SK-N-SH (cell line): ENCODE data around the gene NAA40. TPM values are rescaled to one million over a fixed set of nuclear protein-coding genes. Genes with fewer than 3 reads are reported as not detected.

Experiments
- CTCF ChIA-PET: fragments of 300-600, 350-600 bp; formaldehyde crosslinking; extraction: SDS; loops from one replicate; lab custom pipeline; 2021; lab: Yijun Ruan, JAX
- POLR2A ChIA-PET: fragments of 350-600 bp; sonication (Branson Sonifier 250); formaldehyde crosslinking; extraction: SDS; loops from one replicate; lab custom pipeline; 2020; ENCODE audit warnings: antibody characterized with exemption, inconsistent platforms; lab: Yijun Ruan, JAX
- DNase-seq: peaks from one replicate; pipeline ENCODE4 v3.0.0; 2012
- H2AFZ ChIP-seq: fragments of 200-600 bp; sonication (generic); 2 replicates; pipeline ENCODE4 v1.8.1; 2016; ENCODE audit warnings: antibody characterized with exemption, mild to moderate bottlenecking, low read depth
- H3F3A ChIP-seq: fragments of 200-600 bp; sonication (generic); replicated peaks from 2 replicates; pipeline ENCODE3; 2016; ENCODE audit warnings: antibody characterized with exemption, mild to moderate bottlenecking; ENCODE audit not compliant: insufficient read depth
- H3K27ac ChIP-seq, 2 experiments: fragments of 200-500 bp in 1 of 2; fragments of 200-600 bp in 1 of 2; sonication (Bioruptor generic) in 1 of 2; sonication (generic), shearing (Covaris generic) in 1 of 2; 2 replicates each; pipeline versions ENCODE4 v1.5.1 to v1.6.1; 2014 to 2016; ENCODE audit warnings: low read depth in 2 of 2, inconsistent platforms in 1 of 2, low read length in 1 of 2, mild to moderate bottlenecking in 1 of 2, mixed read lengths in 1 of 2
- H3K27me3 ChIP-seq: fragments of 200-600 bp; sonication (generic), shearing (Covaris generic); 2 replicates; pipeline ENCODE4 v1.6.1; 2016; ENCODE audit warnings: mixed run types; ENCODE audit not compliant: insufficient read depth
- H3K36me3 ChIP-seq, 2 experiments: fragments of 200-500 bp in 1 of 2; fragments of 200-600 bp in 1 of 2; sonication (Bioruptor generic) in 1 of 2; sonication (generic) in 1 of 2; replicated peaks in 1 of 2; 2 replicates each; pipeline versions ENCODE3 to v1.5.1; 2014 to 2016; ENCODE audit warnings: low read length in 1 of 2, mild to moderate bottlenecking in 1 of 2; ENCODE audit not compliant: insufficient read depth in 2 of 2, control insufficient read depth in 1 of 2
- H3K4me1 ChIP-seq, 2 experiments: fragments of 200-500 bp in 1 of 2; fragments of 200-600 bp in 1 of 2; sonication (Bioruptor generic) in 1 of 2; sonication (generic), shearing (Covaris generic) in 1 of 2; 2 replicates each; pipeline versions ENCODE4 v1.5.1 to v1.6.1; 2014 to 2016; ENCODE audit warnings: low read depth in 1 of 2, low read length in 1 of 2, mixed run types in 1 of 2; ENCODE audit not compliant: insufficient read depth in 2 of 2, control insufficient read depth in 1 of 2
- H3K4me2 ChIP-seq: fragments of 200-600 bp; sonication (generic), shearing (Covaris generic); 2 replicates; pipeline ENCODE4 v1.6.1; 2017; ENCODE audit warnings: mixed run types
- H3K4me3 ChIP-seq, 2 experiments: fragments of 200-500 bp in 1 of 2; fragments of 200-600 bp in 1 of 2; sonication (Bioruptor generic) in 1 of 2; sonication (generic), shearing (Covaris generic) in 1 of 2; 2 replicates each; pipeline versions ENCODE4 v1.5.1 to v1.8.1; 2014 to 2016; ENCODE audit warnings: low read depth in 2 of 2, inconsistent platforms in 1 of 2, low read length in 1 of 2, mild to moderate bottlenecking in 1 of 2, mixed read lengths in 1 of 2, moderate library complexity in 1 of 2
- H3K79me2 ChIP-seq: fragments of 200-600 bp; sonication (generic); 2 replicates; pipeline ENCODE4 v1.8.1; 2017; ENCODE audit warnings: mild to moderate bottlenecking; ENCODE audit not compliant: insufficient read depth
- H3K9ac ChIP-seq: fragments of 200-600 bp; sonication (generic); 2 replicates; pipeline ENCODE4 v1.6.1; 2017; ENCODE audit warnings: mixed run types
- H3K9me2 ChIP-seq: fragments of 200-600 bp; sonication (generic); 2 replicates; pipeline ENCODE4 v1.6.1; 2017; ENCODE audit warnings: mixed run types
- H3K9me3 ChIP-seq: fragments of 200-600 bp; sonication (generic); 2 replicates; pipeline ENCODE4 v1.6.1; 2017; ENCODE audit warnings: mixed run types, mild to moderate bottlenecking, moderate library complexity
- H4K20me1 ChIP-seq: fragments of 200-600 bp; sonication (generic); 2 replicates; pipeline ENCODE4 v1.6.1; 2017; ENCODE audit warnings: mild to moderate bottlenecking, mixed run types; ENCODE audit not compliant: insufficient read depth
- ELF1 ChIP-seq: IDR thresholded peaks from 2 replicates; pipeline ENCODE4 v1.4.0; 2012
- EZH2phosphoT487 ChIP-seq: fragments of 200-600 bp; sonication (generic); IDR thresholded peaks from 2 replicates; pipeline ENCODE4 v1.6.1; 2017; ENCODE audit warnings: low read depth, mixed run types, mild to moderate bottlenecking, antibody characterized with exemption, moderate library complexity, borderline replicate concordance
- GABPA ChIP-seq: IDR thresholded peaks from 2 replicates; pipeline ENCODE4 v1.4.0; 2012; ENCODE audit warnings: low read depth, mild to moderate bottlenecking
- NRF1 ChIP-seq: IDR thresholded peaks from 2 replicates; pipeline ENCODE4 v1.6.1; 2012; ENCODE audit warnings: low read depth, mild to moderate bottlenecking, low read length
- PBX3 ChIP-seq: IDR thresholded peaks from 2 replicates; pipeline ENCODE4; 2012
- RCOR1 ChIP-seq: fragments of 150-350 bp; IDR thresholded peaks from 2 replicates; pipeline ENCODE4 v1.6.1; 2017; ENCODE audit warnings: antibody characterized with exemption, low read length
- REST ChIP-seq: IDR thresholded peaks from 2 replicates; pipeline ENCODE4 v1.6.1; 2012; ENCODE audit warnings: mild to moderate bottlenecking, low read depth, low read length, moderate library complexity
- TCF12 ChIP-seq: IDR thresholded peaks from 2 replicates; pipeline ENCODE4 v1.4.0; 2012
- TEAD4 ChIP-seq: IDR thresholded peaks from 2 replicates; pipeline ENCODE4 v1.4.0; 2012; ENCODE audit warnings: mild to moderate bottlenecking, borderline replicate concordance; ENCODE audit not compliant: insufficient read depth
- ZBTB33 ChIP-seq: IDR thresholded peaks from 2 replicates; pipeline ENCODE4 v1.4.0; 2012; ENCODE audit warnings: low read depth, borderline replicate concordance
- WGBS: methylation state at CpG from one replicate; pipeline ENCODE4 v1.1.6; 2017; ENCODE audit warnings: low lambda C conversion rate; 5-methylcytosine and 5-hydroxymethylcytosine counted together
- polyA plus RNA-seq, 3 experiments: library from polyadenylated mRNA; depleted of rRNA; stranded (reverse); fragments of >200 nt; gene quantifications; 2 replicates each; pipeline ENCODE4 v1.2.3, GENCODE V29; 2012

The NAA40 gene
- polyA plus RNA-seq, 1 of the 3 experiments (the other 2 are of a cell fraction): 33.0 TPM

DNA sequence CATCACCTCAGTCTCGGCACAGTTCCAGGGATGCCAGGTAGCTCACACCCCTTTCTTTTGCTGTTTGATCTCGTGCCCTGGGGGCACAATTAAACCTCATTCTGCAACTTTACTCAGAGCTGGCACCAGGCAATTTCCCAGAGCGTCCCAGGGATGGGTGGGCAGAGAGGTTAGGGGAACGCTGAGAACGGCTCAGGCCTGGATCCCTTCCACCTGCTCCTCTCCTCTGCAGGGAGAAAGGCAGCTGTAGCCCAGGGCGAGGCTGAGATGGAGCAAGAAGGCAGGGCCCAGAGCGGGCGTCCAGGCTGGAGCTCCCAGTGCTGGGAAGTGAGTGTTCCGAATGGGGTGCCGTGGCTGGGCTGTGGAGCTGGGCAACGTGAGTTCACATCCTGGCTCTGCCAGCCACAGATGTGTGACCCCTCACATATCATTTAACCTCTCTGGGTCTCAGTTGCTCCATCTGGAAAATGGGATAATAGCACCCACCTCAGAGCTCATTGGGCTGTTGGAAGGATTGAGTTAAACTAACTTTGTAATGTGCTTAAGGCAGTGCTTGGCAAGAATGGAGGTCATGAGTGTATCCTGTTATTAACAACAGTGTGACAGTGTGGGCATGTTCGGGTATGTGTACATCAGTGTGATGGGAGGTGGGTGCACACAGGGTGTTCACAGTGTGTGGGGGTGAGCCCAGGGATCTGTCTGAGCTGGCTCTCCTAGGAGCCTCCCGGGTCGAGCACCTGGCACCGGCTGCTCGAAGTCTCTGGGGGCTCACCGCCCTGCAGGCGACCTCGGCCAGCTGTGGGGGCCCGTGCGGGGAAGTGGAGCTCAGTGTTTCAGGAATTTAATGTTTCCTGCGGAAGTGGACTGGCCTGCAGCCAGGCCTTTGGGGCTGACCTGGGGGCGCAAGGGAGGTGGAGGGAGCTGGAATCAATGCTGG lies 63.0 kb downstream of the NAA40 start:
- Histone ChIP-seq H3F3A (no peaks in the 10 kb centered on the region), H3K27me3 (no peaks in the 10 kb centered on the region), H3K4me3 (no peak overlapping the region), H3K27ac (no peak overlapping the region; a peak in 1 of 4 replicates), H3K36me3 (peaks cover 0 to 39% of the 10 kb centered on the region in 2 experiments), H3K4me2 (no peak overlapping the region), H3K9me2 (no peaks in the 10 kb centered on the region), H3K4me1 (peaks cover 0 to 2% of the 10 kb centered on the region in 2 experiments; a peak in 1 of 4 replicates), H3K9me3 (no peaks in the 10 kb centered on the region), H3K9ac (no peak overlapping the region), H4K20me1 (peaks cover 17% of the 10 kb centered on the region), H3K79me2 (no peaks in the 10 kb centered on the region), H2AFZ (no peak overlapping the region)
- ChIA-PET CTCF (interaction anchor here (0.8 to 1.8 kb wide), 5 partner anchors 19 to 162 kb away, joined by 3 to 5 read pairs (median 4); no protein-coding TSS in a partner anchor), POLR2A (interaction anchor here (1.2 to 1.6 kb wide), 2 partner anchors 27 to 149 kb away, joined by 3 to 4 read pairs; partner anchors contain the start of gene COX8A)
- DNase-seq: peak; percentile 41
- TF ChIP-seq REST (no peak), ZBTB33 (no peak), RCOR1 (no peak), EZH2phosphoT487 (no peak), TEAD4 (no peak), TCF12 (no peak), ELF1 (no peak), NRF1 (no peak), PBX3 (no peak), GABPA (no peak)
- 85% methylated on average over 15 of the region's 23 CpGs for WGBS
